Cardiac muscle cell (in vitro differentiated cells and primary cell): ENCODE data around the gene OLIG3. TPM values are rescaled to one million over a fixed set of nuclear protein-coding genes. Genes with fewer than 3 reads are reported as not detected.
A peak's percentile ranks its signal among the peaks of the same experiment; 100 is the strongest.

Experiments
- DNase-seq, 2 donors: peaks; one replicate each; pipeline versions ENCODE4 v3.0.0 to v3.0.0-alpha.2; 2010 to 2017; ENCODE audit warnings: low read depth in 1 of 2, low spot score in 1 of 2
- H3K27ac ChIP-seq: fragments of 200-600 bp; sonication (generic); 2 replicates; pipeline ENCODE4 v1.5.1; 2016
- H3K27me3 ChIP-seq: fragments of 200-600 bp; sonication (generic); 2 replicates; pipeline ENCODE4 v1.6.0; 2016; ENCODE audit warnings: control low read depth
- H3K36me3 ChIP-seq: fragments of 200-600 bp; sonication (generic); 2 replicates; pipeline ENCODE4 v1.5.1; 2016; ENCODE audit warnings: control low read depth
- H3K4me1 ChIP-seq: fragments of 200-600 bp; sonication (generic); 2 replicates; pipeline ENCODE4 v1.8.1; 2017; ENCODE audit warnings: low read depth, mild to moderate bottlenecking, mixed run types
- H3K4me3 ChIP-seq: fragments of 200-600 bp; sonication (generic); 2 replicates; pipeline ENCODE4 v1.5.1; 2016; ENCODE audit warnings: mild to moderate bottlenecking
- H3K9me3 ChIP-seq: fragments of 200-600 bp; sonication (generic); 2 replicates; pipeline ENCODE4 v1.5.1; 2017; ENCODE audit warnings: low read depth, mild to moderate bottlenecking, control low read depth
- polyA plus RNA-seq: library from polyadenylated mRNA; unstranded; fragments of >200 nt; fragmentation: Nextera tagmentation; extraction: Ambion mirVana; gene quantifications from 2 replicates; pipeline ENCODE4 v1.2.1, GENCODE V29; 2016
- total RNA-seq: library from RNA; depleted of rRNA; stranded (reverse); fragments of >200 nt; gene quantifications from 2 replicates; pipeline ENCODE4 v1.2.3, GENCODE V29; 2016
- TF ChIP-seq, protein P1 (sequence below): IDR thresholded peaks from 2 replicates; pipeline ENCODE4 v1.5.1; 2012; ENCODE audit warnings: low read depth, mild to moderate bottlenecking, low read length

Gene OLIG3
- total and polyA plus RNA-seq, 2 experiments from 2014 or later = not detected

DNA sequence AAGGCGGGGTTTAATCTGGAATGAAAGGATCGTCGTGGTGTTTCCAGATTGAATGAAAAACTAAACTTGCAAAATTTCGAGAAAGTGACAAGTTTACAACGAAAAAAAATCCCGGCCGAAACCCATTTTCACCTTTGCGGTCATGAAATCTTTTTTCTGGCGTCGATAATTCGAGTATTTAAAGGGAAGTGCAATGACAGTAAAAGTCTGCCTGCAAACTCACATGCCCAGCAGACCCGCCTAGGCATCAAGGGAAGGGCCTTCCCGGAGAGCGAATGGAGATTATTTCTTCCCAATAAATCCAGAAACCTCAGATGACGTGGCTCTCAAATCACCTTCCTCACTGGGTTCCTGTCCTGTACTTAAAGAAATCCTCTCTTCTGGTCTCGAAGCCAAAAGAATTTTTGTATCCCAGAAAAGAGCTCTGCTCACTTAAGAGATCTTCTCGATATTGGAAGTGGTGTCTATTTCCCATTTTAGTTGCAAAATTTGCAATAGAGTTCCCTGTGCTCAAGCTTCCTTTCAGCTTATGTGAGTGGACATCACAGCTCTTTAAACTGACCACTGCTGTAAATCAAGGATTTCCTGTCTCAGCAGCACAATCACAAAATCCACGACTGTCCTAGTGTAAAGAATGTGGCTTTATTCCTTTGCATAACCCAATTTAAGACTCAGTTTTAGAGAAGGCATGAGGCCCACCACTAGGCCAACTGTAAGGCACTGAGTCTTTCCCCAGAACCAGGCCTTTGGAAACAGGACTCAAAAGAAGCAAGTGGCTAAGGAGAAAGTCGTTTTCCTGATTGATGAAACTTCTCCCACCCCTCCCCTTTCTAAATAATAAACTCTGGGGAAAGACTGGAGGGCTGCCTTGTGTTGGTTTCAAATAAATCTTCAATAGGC is 3.9 kb downstream of the OLIG3 start:
- no peaks in the 10 kb centered on the region for H3K4me1 ChIP-seq
- TF ChIP-seq, protein P1, sequence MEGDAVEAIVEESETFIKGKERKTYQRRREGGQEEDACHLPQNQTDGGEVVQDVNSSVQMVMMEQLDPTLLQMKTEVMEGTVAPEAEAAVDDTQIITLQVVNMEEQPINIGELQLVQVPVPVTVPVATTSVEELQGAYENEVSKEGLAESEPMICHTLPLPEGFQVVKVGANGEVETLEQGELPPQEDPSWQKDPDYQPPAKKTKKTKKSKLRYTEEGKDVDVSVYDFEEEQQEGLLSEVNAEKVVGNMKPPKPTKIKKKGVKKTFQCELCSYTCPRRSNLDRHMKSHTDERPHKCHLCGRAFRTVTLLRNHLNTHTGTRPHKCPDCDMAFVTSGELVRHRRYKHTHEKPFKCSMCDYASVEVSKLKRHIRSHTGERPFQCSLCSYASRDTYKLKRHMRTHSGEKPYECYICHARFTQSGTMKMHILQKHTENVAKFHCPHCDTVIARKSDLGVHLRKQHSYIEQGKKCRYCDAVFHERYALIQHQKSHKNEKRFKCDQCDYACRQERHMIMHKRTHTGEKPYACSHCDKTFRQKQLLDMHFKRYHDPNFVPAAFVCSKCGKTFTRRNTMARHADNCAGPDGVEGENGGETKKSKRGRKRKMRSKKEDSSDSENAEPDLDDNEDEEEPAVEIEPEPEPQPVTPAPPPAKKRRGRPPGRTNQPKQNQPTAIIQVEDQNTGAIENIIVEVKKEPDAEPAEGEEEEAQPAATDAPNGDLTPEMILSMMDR = no peak
- no peak for DNase-seq

DNA sequence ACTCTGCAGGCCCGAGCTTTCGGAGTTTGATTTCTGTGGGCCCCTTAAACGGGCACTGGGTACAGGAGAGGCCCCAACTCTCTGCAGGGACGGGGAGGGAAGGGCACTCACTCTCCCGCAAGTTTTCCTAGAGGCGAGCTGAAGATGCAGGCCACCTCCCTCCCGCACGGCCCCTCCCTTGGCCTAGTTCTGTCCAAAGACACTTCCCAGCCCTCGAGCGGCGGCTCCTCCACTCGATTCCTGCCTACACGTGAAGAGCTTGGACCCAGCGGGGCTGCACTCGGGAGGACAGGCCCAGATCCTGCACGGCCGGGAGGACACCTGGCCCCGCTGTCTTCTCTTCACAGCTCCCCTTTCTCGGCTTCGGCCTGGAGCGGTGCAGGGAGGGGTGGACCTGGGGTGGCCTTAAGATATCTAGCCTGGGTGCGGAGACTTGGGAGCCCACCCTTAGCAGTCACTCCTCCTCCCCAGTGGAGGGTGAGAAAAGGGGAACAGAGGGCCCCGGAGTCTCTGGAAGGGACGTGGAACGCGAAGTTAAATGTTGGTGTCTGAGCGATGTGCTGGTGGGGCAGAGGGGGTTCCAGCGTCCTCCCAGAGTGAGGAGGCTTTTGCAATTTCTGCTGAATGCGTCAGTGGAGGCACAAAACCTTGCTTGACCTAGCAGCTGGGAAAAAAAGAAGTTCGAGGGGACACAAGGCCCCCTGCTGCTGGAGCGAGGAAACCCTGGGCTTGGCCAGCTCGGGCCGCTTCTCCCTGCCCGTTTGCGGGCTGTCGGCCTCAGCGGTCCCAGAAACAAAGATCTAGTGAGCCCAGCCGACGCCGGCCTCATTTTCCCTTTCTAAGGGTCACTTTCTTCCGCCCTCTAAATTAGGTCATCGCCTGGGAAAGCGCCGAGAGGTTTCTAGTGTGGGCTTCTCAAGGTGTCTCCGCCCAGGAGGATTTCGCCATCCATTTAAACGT is 4.9 kb downstream of the OLIG3 start:
- Histone ChIP-seq H3K4me1 (no peaks in the 10 kb centered on the region), H3K4me3 (no peak overlapping the region), H3K27me3 (peaks cover 100% of the 10 kb centered on the region), H3K27ac (no peak overlapping the region), H3K9me3 (no peaks in the 10 kb centered on the region), H3K36me3 (no peaks in the 10 kb centered on the region)
- DNase-seq = no peak
- TF ChIP-seq, protein P1 = peak; percentile 8

More for the DNA sequence above, 3.9 kb downstream of the OLIG3 start:
- H3K27me3 ChIP-seq = peaks cover 100% of the 10 kb centered on the region
- no peak overlapping the region for H3K4me3 ChIP-seq
- no peak overlapping the region for H3K27ac ChIP-seq
- no peaks in the 10 kb centered on the region for H3K9me3 ChIP-seq
- no peaks in the 10 kb centered on the region for H3K36me3 ChIP-seq

DNA sequence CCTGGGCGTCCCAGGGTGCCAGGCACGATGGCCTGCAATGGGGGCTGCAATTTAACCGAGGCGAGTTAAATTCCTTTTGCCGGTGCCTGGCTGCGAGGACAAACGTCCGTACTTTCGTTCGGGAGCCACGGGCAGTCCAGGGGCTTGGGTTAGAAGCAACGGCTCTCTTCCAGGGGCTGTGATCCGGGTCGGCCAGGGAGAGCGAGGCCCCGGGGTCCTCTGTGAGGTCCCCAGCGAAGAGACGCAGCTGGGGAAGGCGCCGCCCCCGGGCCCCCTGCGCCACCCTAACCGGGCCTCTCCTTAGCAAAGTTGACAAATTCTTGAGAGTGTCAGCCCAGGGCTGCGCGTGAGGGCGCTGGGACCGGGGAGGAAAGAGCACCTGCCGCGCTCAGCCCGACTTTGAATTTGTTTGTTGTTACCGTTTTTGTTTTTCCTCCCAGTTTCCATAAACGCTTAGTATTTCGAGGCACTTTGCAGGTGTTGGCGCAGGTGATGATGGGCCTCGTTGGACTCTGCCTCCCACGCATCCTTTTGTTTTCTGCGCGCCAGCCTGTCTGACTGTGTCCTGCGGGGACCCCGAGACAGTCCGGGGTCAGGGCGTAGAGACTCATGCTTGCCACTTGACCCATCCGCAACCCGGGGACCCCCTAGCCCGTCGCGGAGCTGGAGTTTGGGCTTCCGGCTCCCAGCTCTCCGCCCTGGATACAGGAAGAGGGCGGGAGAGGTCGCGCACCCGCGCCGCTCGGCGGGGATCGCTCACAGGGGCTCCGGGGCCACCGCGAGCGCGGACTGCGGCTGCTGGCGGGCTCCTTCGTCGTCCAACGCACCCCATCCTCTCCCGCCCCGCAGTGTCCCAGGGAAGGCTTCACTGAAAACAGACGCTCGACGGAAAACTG is 5.8 kb downstream of the OLIG3 start:
- DNase-seq = no peak
- TF ChIP-seq, protein P1 = no peak
- H3K36me3 ChIP-seq = no peaks in the 10 kb centered on the region
- H3K27me3 ChIP-seq = peaks cover 100% of the 10 kb centered on the region
- no peak overlapping the region for H3K27ac ChIP-seq
- H3K4me3 ChIP-seq = no peak overlapping the region
- no peaks in the 10 kb centered on the region for H3K9me3 ChIP-seq
- H3K4me1 ChIP-seq = no peaks in the 10 kb centered on the region

DNA sequence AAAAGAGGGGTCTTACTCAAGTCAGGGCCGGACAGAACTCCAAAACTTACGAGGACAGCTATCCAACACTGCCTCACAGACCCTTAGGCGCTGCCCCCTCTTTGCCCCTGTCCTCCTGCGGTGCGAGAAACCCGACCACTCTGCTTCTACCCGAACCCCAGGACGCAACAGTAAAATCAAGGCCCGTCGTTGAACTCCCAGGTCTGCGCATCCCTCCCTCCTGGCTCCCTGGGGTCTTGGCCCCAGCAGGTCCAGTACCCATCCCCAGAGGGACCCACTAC is 6.4 kb downstream of the OLIG3 start:
- Histone ChIP-seq H3K4me1 (no peaks in the 10 kb centered on the region), H3K36me3 (no peaks in the 10 kb centered on the region), H3K9me3 (no peaks in the 10 kb centered on the region), H3K27me3 (peaks cover 100% of the 10 kb centered on the region), H3K27ac (no peak overlapping the region), H3K4me3 (no peak overlapping the region)
- TF ChIP-seq, protein P1 = no peak
- no peak for DNase-seq

DNA sequence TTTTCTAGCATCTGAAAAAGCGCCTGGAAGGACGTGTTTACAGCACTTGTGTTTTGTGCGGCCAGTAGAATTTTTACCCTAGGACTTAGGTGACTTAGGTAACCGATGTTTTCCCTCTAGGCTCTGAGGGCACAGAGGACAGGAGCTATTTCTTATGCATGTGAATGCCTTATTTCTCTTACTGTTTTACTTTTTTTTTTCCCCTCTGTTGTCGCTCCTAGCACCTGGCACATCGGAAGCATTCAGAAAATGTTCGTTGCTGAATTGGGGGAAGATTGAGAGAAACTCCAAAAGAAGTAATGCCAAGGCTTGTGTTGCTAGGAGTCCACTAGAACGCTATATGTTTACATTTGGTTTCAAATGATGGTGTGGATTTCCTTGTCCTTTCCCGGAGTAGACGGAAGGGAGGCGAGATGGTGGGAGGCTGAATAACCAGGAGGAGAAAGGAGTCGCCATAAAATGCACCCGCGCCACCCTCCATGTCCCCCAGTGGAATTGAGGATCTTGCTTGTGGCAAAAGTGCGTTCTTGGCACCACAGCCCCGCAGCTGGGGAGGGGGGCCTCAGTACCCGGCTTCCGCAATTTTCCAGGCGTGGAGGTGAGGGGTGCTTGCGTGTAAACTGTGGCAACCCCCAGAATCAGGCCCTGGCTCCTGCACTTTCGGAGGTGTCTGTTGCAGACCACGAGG is 6.9 kb downstream of the OLIG3 start:
- H3K36me3 ChIP-seq = no peaks in the 10 kb centered on the region
- TF ChIP-seq, protein P1 = no peak
- no peaks in the 10 kb centered on the region for H3K9me3 ChIP-seq
- no peak overlapping the region for H3K27ac ChIP-seq
- no peaks in the 10 kb centered on the region for H3K4me1 ChIP-seq
- no peak for DNase-seq
- no peak overlapping the region for H3K4me3 ChIP-seq
- peaks cover 100% of the 10 kb centered on the region for H3K27me3 ChIP-seq
